K562 (cell line): ENCODE measurements around the gene CMTM1. TPM values are rescaled to one million over a fixed set of nuclear protein-coding genes. Genes with fewer than 3 reads are reported as not detected.

Experiments
- ATF4 ChIP-seq: fragments of 450-650 bp; formaldehyde crosslinking; IDR thresholded peaks from 2 replicates; pipeline ENCODE4 v1.4.0; 2022; ENCODE audit warnings: mild to moderate bottlenecking, moderate library complexity
- CREB1 ChIP-seq, 2 experiments: sonication (generic) in 1 of 2; formaldehyde crosslinking in 1 of 2; IDR thresholded peaks; 2 replicates each; pipeline versions ENCODE4 v1.6.1 to v1.8.0; 2012 to 2022; ENCODE audit warnings: inconsistent platforms in 1 of 2, mild to moderate bottlenecking in 1 of 2, missing genetic modification reagents in 1 of 2, moderate library complexity in 1 of 2
- E2F6 ChIP-seq, 2 experiments: IDR thresholded peaks; 2 replicates each; pipeline ENCODE4 v1.6.1; 2011; ENCODE audit warnings: borderline replicate concordance in 1 of 2, control low read depth in 1 of 2, low read depth in 1 of 2, low read length in 1 of 2, mild to moderate bottlenecking in 1 of 2, mixed read lengths in 1 of 2, moderate library complexity in 1 of 2; ENCODE audit not compliant: insufficient read depth in 1 of 2, insufficient read length in 1 of 2, poor library complexity in 1 of 2, severe bottlenecking in 1 of 2; ENCODE audit errors: extremely low read depth in 1 of 2
- HES1 ChIP-seq: fragments of 450-650 bp; IDR thresholded peaks from 2 replicates; pipeline ENCODE4 v1.6.1; 2016; ENCODE audit warnings: low read depth, mild to moderate bottlenecking, moderate library complexity
- L3MBTL2 ChIP-seq: fragments of 450-650 bp; IDR thresholded peaks from 2 replicates; pipeline ENCODE4 v1.6.1; 2016; ENCODE audit warnings: mild to moderate bottlenecking, moderate library complexity
- MYC ChIP-seq, 2 experiments: fragments of 250-450 bp in 1 of 2; sonication (Bioruptor Pico) in 1 of 2; IDR thresholded peaks; 2 replicates each; pipeline versions ENCODE4 v1.5.1 to v1.6.1; 2012 to 2021; ENCODE audit warnings: low read depth in 2 of 2, borderline replicate concordance in 1 of 2, improper control_type of control experiment in 1 of 2, low read length in 1 of 2, mild to moderate bottlenecking in 1 of 2, moderate library complexity in 1 of 2
- PCBP1 ChIP-seq: fragments of 200-400 bp; formaldehyde crosslinking; IDR thresholded peaks from 2 replicates; pipeline ENCODE4 v1.6.1; 2018; ENCODE audit warnings: mild to moderate bottlenecking, low read depth, low read length; ENCODE audit not compliant: poor library complexity, severe bottlenecking
- TAL1 ChIP-seq: fragments of 450-650 bp; IDR thresholded peaks from 2 replicates; pipeline ENCODE4 v1.6.1; 2016; ENCODE audit warnings: mild to moderate bottlenecking
- TRIM24 ChIP-seq, 2 experiments: fragments of 450-650 bp; IDR thresholded peaks; 2 replicates each; pipeline ENCODE4 v1.6.1; 2016
- ZBTB26 ChIP-seq: fragments of 450-650 bp; formaldehyde crosslinking; IDR thresholded peaks from 2 replicates; pipeline ENCODE4 v1.4.0; 2022; ENCODE audit warnings: missing genetic modification characterization
- ZNF395 ChIP-seq: fragments of 200-800 bp; sonication (Bioruptor generic); IDR thresholded peaks from 2 replicates; pipeline ENCODE4 v1.6.1; 2017; ENCODE audit warnings: missing genetic modification characterization, missing compliant biosample characterization
- ZZZ3 ChIP-seq: fragments of 450-650 bp; IDR thresholded peaks from 2 replicates; pipeline ENCODE4 v1.6.1; 2016; ENCODE audit warnings: antibody characterized with exemption, mild to moderate bottlenecking, moderate library complexity
- polyA plus RNA-seq, 8 experiments: library from polyadenylated mRNA; depleted of rRNA in 4 of 8; stranded (reverse) in 5 of 8; unstranded in 3 of 8; fragments of >200 nt; fragmentation: Nextera tagmentation in 2 of 8; fragmentation: Illumina TruSeq in 1 of 8; extraction: Ambion mirVana in 2 of 8; extraction: Trizol in 1 of 8; gene quantifications; 2 replicates each; pipeline versions ENCODE4 v1.2.1 to v1.2.3, GENCODE V29; 2011 to 2014; ENCODE audit warnings: inconsistent platforms in 1 of 8, missing spikeins in 1 of 8
- total RNA-seq, 7 experiments: library from RNA; depleted of rRNA in 6 of 7; stranded (reverse); fragments of >200 nt in 6 of 7; fragmentation: Illumina TruSeq in 2 of 7; extraction: Trizol in 2 of 7; gene quantifications; 2 replicates each; pipeline versions ENCODE4 v1.2.1 to v1.2.3, GENCODE V29; 2011 to 2021; ENCODE audit warnings: low replicate concordance in 1 of 7

The CMTM1 gene
- total and polyA plus RNA-seq, 9 of the 15 experiments (the other 6 are each of a cell fraction or from before 2014, with no cell fraction given): 0.25 to 2.6 (median 1.1) TPM; not detected in 2

- TF ChIP-seq MYC (IDR thresholded peaks at IDR 0.05; ENCODE audit: low read depth, low read length) (peak; percentile 85), MYC (CRISPR knock-in tag; IDR thresholded peaks at IDR 0.05; ENCODE audit: borderline replicate concordance, low read depth) (no peak), PCBP1 (no peak), ZZZ3 (no peak), L3MBTL2 (peak; percentile 89), CREB1 (IDR thresholded peaks at IDR 0.05) (0 out of 2 replicates have a peak, but pooled peaks have one; percentile 27), CREB1 (CRISPR knock-in tag; IDR thresholded peaks at IDR 0.05) (no peak), ZBTB26 (CRISPR knock-in tag) (no peak), TRIM24 (IDR thresholded peaks at IDR 0.05) (peak in 1 of 2 experiments; percentile 24; a peak in 1 of 4 replicates), TAL1 (0 out of 2 replicates have a peak, but pooled peaks have one; percentile 2), ZNF395 (CRISPR knock-in tag) (peak; percentile 85; the same call in 1 of the 2 replicates), E2F6 (IDR thresholded peaks at IDR 0.05; ENCODE audit: borderline replicate concordance in 1 of 2, extremely low read depth in 1 of 2, insufficient read depth in 1 of 2, insufficient read length in 1 of 2, low read depth in 1 of 2, low read length in 1 of 2, poor library complexity in 1 of 2, severe bottlenecking in 1 of 2) (peak in 1 of 2 experiments; percentile 65), ATF4 (CRISPR knock-in tag) (peak; percentile 80), HES1 (no peak)
Observed at GRCh38 chr16:66619534-66620428, 53.5 kb downstream of the CMTM1 start (continued).
